HepG2 (cell line): ENCODE data around the gene MYO18A. TPM values are rescaled to one million over a fixed set of nuclear protein-coding genes. Genes with fewer than 3 reads are reported as not detected.

Experiments used
- EZH2 ChIP-seq: conservative IDR thresholded peaks from 2 replicates; pipeline ENCODE4 v1.6.1; 2012; ENCODE audit warnings: mild to moderate bottlenecking, low read depth, low read length, moderate library complexity
- FOSL2 ChIP-seq: sonication (generic); formaldehyde crosslinking; IDR thresholded peaks from 2 replicates; pipeline ENCODE4 v1.4.0; 2020; ENCODE audit warnings: missing genetic modification reagents
- FOXP1 ChIP-seq, 2 experiments: fragments of 450-650 bp in 1 of 2; IDR thresholded peaks; 2 replicates each; pipeline ENCODE4 v1.6.1; 2017 to 2018; ENCODE audit warnings: antibody characterized with exemption in 1 of 2
- KAT8 ChIP-seq: IDR thresholded peaks from 2 replicates; pipeline ENCODE4 v1.6.1; 2016; ENCODE audit warnings: missing genetic modification reagents, missing compliant biosample characterization
- SMC3 ChIP-seq: IDR thresholded peaks from 2 replicates; pipeline ENCODE4 v1.6.1; 2011; ENCODE audit warnings: low read length, improper control_type of control experiment
- SRSF1 ChIP-seq: fragments of 200-400 bp; formaldehyde crosslinking; optimal IDR thresholded peaks from 2 replicates; pipeline ENCODE3; 2017; ENCODE audit warnings: mild to moderate bottlenecking, low read depth, low read length, moderate library complexity
- SYNCRIP ChIP-seq: fragments of 200-400 bp; formaldehyde crosslinking; IDR thresholded peaks from 2 replicates; pipeline ENCODE4 v1.6.1; 2018; ENCODE audit warnings: mild to moderate bottlenecking, low read depth, low read length; ENCODE audit not compliant: insufficient read depth
- TEAD3 ChIP-seq: optimal IDR thresholded peaks from 2 replicates; pipeline ENCODE3; 2016; ENCODE audit warnings: borderline replicate concordance
- ZBTB33 ChIP-seq: sonication (generic); formaldehyde crosslinking; IDR thresholded peaks from 2 replicates; pipeline ENCODE4 v1.4.0; 2020; ENCODE audit warnings: missing genetic modification reagents
- ZNF260 ChIP-seq: sonication (generic); formaldehyde crosslinking; IDR thresholded peaks from 2 replicates; pipeline ENCODE4 v1.4.0; 2020; ENCODE audit warnings: missing genetic modification reagents, low read depth, mild to moderate bottlenecking, borderline replicate concordance
- ZNF460 ChIP-seq: sonication (generic); formaldehyde crosslinking; IDR thresholded peaks from 2 replicates; pipeline ENCODE4 v1.5.1; 2020; ENCODE audit warnings: missing genetic modification reagents, mild to moderate bottlenecking, borderline replicate concordance
- ZNF543 ChIP-seq: sonication (generic); formaldehyde crosslinking; IDR thresholded peaks from 2 replicates; pipeline ENCODE4 v1.4.0; 2020; ENCODE audit warnings: mild to moderate bottlenecking, missing genetic modification reagents
- ZNF546 ChIP-seq: sonication (generic); formaldehyde crosslinking; conservative IDR thresholded peaks from 2 replicates; pipeline ENCODE4 v1.8.1; 2023; ENCODE audit warnings: mild to moderate bottlenecking, missing genetic modification reagents
- ZNF761 ChIP-seq: sonication (generic); formaldehyde crosslinking; conservative IDR thresholded peaks from 2 replicates; pipeline ENCODE4 v1.4.0; 2020; ENCODE audit warnings: mild to moderate bottlenecking, missing genetic modification reagents
- polyA plus RNA-seq, 8 experiments: library from polyadenylated mRNA; depleted of rRNA in 3 of 8; stranded (reverse) in 7 of 8; unstranded in 1 of 8; fragments of >200 nt; fragmentation: Illumina TruSeq in 4 of 8; extraction: Trizol in 4 of 8; gene quantifications; 2 replicates each; pipeline versions ENCODE4 v1.2.1 to v1.2.3, GENCODE V29; 2011 to 2016; ENCODE audit warnings: low read depth in 4 of 8, missing spikeins in 1 of 8, mixed read lengths in 1 of 8; ENCODE audit not compliant: insufficient read depth in 1 of 8
- total RNA-seq, 5 experiments: library from RNA; depleted of rRNA; stranded (reverse); fragments of >200 nt; fragmentation: Illumina TruSeq; extraction: Trizol; gene quantifications; 2 replicates each; pipeline ENCODE4 v1.2.3, GENCODE V29; 2016; ENCODE audit warnings: low read depth in 1 of 5
- TF ChIP-seq, protein P1 (sequence below): sonication (generic); formaldehyde crosslinking; IDR thresholded peaks from 2 replicates; pipeline ENCODE4 v1.8.1; 2023; ENCODE audit warnings: missing genetic modification reagents, inconsistent platforms, borderline replicate concordance
- TF ChIP-seq, protein P2 (sequence below): IDR thresholded peaks from 2 replicates; pipeline ENCODE4 v1.6.1; 2016; ENCODE audit warnings: control low read depth
- TF ChIP-seq, protein P3 (sequence below): IDR thresholded peaks from 2 replicates; pipeline ENCODE4 v1.6.1; 2016; ENCODE audit warnings: low read depth, missing genetic modification reagents, missing compliant biosample characterization

MYO18A gene
- total and polyA plus RNA-seq, 2 of the 13 experiments (the other 11 are each of a cell fraction or from before 2014, with no cell fraction given): 16.8 to 24.8 TPM

DNA sequence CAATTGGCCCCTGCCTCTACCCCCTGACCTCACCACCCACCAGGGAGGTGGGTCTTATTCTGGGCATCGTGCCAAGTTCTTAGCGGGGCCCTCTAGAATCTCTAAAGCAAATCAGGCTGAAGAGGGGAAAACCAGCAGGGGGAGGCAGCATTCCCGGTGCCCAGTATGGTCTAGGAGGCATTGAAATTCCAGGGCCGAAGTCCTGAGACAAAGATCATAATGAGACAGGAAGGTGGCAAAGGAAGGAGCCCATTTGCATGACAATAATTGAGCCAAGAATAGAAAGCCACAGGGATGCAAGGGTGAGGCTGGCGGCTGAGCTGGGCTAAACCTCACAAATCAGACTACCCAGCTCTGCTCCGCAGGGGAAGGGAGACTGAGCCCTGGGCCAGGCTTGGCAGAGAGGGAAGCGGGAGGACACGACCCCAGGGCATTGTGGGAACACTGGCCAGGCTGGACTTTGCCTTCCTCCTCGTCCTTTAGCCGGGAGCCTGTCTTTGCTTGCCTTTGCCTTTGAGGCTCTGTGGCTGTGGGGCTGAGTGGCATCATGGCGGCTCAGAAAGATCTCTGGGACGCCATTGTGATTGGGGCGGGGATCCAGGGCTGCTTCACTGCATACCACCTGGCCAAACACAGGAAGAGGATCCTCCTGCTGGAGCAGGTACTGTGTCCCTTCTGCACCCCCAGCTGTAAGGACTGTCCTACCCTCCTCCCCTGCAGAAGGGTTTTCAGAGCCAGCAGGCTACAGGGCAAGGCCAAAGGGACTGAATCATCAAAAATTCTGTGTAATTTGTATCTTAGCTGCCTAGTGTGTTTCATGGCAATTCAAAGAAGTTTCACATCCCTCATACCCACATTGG is 137.3 kb downstream of the MYO18A start, which contains the start of gene PIPOX (continued):
- TF ChIP-seq SRSF1 (peak; percentile 63), ZNF761 (CRISPR knock-in tag) (no peak), ZNF546 (CRISPR knock-in tag) (no peak), ZBTB33 (CRISPR knock-in tag) (0 out of 2 replicates have a peak, but pooled peaks have one; percentile 7), EZH2 (no peak), SYNCRIP (no peak), FOXP1 (IDR thresholded peaks at IDR 0.05) (no peak), FOXP1 (CRISPR knock-in tag; IDR thresholded peaks at IDR 0.05) (no peak), SMC3 (peak; percentile 34; the same call in 1 of the 2 replicates), ZNF543 (no peak), TEAD3 (peak; percentile 86), FOSL2 (CRISPR knock-in tag) (no peak), ZNF260 (no peak), KAT8 (CRISPR knock-in tag) (peak; percentile 67), ZNF460 (CRISPR knock-in tag) (no peak; the same call in 1 of the 2 replicates)
- TF ChIP-seq, protein P1, sequence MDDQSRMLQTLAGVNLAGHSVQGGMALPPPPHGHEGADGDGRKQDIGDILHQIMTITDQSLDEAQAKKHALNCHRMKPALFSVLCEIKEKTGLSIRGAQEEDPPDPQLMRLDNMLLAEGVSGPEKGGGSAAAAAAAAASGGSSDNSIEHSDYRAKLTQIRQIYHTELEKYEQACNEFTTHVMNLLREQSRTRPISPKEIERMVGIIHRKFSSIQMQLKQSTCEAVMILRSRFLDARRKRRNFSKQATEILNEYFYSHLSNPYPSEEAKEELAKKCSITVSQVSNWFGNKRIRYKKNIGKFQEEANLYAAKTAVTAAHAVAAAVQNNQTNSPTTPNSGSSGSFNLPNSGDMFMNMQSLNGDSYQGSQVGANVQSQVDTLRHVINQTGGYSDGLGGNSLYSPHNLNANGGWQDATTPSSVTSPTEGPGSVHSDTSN (CRISPR knock-in tag): no peak
- TF ChIP-seq, protein P2, sequence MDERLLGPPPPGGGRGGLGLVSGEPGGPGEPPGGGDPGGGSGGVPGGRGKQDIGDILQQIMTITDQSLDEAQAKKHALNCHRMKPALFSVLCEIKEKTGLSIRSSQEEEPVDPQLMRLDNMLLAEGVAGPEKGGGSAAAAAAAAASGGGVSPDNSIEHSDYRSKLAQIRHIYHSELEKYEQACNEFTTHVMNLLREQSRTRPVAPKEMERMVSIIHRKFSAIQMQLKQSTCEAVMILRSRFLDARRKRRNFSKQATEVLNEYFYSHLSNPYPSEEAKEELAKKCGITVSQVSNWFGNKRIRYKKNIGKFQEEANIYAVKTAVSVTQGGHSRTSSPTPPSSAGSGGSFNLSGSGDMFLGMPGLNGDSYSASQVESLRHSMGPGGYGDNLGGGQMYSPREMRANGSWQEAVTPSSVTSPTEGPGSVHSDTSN (CRISPR knock-in tag): no peak
- TF ChIP-seq, protein P3, sequence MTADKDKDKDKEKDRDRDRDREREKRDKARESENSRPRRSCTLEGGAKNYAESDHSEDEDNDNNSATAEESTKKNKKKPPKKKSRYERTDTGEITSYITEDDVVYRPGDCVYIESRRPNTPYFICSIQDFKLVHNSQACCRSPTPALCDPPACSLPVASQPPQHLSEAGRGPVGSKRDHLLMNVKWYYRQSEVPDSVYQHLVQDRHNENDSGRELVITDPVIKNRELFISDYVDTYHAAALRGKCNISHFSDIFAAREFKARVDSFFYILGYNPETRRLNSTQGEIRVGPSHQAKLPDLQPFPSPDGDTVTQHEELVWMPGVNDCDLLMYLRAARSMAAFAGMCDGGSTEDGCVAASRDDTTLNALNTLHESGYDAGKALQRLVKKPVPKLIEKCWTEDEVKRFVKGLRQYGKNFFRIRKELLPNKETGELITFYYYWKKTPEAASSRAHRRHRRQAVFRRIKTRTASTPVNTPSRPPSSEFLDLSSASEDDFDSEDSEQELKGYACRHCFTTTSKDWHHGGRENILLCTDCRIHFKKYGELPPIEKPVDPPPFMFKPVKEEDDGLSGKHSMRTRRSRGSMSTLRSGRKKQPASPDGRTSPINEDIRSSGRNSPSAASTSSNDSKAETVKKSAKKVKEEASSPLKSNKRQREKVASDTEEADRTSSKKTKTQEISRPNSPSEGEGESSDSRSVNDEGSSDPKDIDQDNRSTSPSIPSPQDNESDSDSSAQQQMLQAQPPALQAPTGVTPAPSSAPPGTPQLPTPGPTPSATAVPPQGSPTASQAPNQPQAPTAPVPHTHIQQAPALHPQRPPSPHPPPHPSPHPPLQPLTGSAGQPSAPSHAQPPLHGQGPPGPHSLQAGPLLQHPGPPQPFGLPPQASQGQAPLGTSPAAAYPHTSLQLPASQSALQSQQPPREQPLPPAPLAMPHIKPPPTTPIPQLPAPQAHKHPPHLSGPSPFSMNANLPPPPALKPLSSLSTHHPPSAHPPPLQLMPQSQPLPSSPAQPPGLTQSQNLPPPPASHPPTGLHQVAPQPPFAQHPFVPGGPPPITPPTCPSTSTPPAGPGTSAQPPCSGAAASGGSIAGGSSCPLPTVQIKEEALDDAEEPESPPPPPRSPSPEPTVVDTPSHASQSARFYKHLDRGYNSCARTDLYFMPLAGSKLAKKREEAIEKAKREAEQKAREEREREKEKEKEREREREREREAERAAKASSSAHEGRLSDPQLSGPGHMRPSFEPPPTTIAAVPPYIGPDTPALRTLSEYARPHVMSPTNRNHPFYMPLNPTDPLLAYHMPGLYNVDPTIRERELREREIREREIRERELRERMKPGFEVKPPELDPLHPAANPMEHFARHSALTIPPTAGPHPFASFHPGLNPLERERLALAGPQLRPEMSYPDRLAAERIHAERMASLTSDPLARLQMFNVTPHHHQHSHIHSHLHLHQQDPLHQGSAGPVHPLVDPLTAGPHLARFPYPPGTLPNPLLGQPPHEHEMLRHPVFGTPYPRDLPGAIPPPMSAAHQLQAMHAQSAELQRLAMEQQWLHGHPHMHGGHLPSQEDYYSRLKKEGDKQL: no peak
